ENCODE measurements around the gene DUSP3.

DUSP3 gene

DNA sequence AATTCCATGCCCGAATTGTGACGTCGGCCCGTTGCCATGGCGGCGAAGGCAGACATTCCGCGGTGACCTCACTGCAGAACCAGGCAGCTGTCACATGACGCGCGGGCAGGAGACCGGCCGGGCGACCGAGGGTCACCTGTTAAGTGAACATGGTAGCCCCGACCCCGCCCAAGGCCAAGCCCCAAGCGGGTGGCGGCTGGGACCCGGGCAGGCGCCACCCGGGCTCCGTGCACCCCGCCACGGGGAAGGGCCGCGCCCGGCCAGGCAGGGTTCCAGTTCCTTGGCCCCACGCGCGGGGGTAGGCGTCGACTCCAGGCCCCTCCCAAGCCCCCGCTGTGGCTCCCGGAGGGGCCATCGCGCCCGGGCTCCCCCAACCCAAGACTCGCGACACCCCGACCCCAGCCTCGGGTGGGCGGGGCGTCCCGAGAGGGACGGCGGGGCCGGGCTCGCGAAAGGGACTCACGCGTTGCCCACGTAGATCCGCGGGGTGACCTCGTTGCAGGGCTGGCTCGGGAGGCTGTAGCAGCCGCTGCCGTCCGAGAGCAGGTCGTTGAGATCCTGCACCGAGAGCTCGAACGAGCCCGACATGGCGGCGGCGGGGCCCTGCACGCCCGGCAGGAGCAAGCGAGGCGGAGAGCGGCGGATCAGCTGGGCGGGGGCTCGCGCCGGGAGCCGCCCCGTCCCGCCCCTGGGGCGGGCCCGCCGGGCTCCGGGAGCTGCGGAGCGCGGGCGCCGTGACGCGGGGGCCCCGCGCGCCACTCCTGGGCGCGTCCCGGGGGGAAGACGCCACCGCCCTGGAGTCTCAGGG, at the start of gene DUSP3:
TSS of gene DUSP3 (minus strand) at position 641 of the 808 bp plus-strand sequence. CDS start at position 588, 53 bp downstream.
- peak; percentile 41 to 65 for DNase-seq (ENCODE audit: low read depth in 1 of 2, low spot score in 1 of 2)

DNA sequence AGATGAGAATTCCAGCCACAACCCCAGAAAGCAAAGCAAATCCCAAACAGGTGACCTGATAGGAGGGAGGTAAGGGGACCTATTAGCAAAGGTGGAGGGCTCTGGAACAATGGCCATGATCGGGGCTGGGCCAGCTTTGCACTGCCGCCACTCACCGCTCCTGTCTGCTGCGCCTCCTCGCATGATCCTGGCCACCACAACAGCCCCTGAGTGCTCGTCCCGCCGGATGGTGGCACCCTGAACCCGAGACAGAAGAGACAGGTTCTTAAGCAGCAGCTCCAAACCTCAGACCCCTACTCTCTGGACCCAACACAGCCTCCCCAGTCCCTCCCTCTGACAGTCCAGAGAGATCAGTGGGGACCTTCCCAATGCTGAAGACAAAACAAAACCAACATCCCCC, 48.8 kb upstream of the DUSP3 start:
- DNase-seq (ENCODE audit: low read depth in 1 of 2, low spot score in 1 of 2) = no peak

DNA sequence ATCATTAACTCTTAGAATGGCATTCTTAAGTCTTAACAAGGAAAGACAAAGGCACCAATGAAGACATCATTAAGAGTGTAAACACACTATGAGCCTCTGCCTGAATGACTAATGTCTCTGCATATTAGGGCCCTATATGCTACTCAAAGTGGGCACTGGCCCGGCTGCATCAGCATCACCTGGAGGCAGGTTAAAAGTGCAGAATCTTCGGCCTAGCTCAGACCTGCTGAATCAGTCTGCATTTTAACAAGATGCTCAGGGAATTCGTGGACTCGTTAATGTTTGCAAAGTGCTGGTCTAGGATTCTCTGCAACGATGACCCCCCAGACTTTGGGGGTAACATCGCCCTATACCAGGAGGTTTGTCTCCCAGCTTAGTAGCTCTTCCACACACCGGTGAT, 47.4 kb upstream of the DUSP3 start:
- DNase-seq (ENCODE audit: low read depth in 1 of 2, low spot score in 1 of 2) = no peak

DNA sequence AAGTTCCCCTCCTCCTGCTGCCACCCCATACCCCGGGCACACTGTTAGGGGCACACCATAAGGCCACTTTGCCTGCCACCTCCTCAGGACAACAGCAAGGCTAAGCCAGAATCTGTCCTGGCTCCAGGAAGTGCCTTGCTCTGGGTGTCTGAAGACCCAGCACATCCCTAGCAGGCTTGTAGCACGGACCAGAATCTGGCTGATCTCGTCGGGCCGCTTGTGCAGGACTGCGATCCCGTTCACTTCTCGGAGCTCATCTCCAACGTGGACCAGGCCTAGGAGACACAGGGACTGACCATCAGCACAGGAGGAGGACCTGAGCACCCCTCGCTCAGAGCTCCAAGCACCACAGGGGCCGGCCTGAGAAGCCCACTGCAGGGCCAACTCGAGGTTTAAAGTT, 46.8 kb upstream of the DUSP3 start:
- DNase-seq (ENCODE audit: low read depth in 1 of 2, low spot score in 1 of 2) = no peak

DNA sequence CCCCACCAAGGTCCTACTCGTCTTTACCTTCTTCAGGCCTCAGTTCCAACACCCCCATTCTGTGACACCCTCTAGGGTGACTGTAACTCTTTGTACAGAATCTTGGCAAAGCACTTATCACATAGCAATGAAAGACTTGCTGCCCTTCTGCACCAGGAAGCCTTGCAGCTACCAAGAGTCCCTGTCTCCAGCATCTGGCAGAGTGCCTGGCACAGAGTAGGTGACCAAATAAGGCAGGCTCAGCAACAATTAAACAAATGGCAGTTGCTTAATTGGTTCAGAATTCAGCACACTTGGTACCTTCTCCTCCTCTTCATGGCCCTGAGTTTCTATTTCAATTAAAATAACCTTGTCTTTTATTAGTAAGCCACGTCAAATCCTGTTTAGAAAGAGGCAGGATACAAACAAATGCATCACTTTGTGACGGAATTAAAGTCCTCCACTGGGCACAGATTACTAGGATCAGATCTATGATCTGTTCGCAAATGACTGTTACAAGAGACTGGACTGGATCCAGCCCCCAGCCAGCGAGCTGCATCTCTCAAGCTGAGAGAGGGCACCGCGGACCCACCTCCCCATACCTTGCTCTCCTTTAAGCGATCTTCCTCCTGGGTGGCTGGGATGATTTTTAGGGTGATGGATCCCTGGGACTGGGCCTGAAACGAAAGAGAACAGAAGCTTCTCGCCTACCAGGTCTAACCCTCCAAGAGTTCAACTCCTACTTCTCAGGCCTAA, 44.7 kb upstream of the DUSP3 start:
- no peak for DNase-seq (ENCODE audit: low read depth in 1 of 2, low spot score in 1 of 2)

DNA sequence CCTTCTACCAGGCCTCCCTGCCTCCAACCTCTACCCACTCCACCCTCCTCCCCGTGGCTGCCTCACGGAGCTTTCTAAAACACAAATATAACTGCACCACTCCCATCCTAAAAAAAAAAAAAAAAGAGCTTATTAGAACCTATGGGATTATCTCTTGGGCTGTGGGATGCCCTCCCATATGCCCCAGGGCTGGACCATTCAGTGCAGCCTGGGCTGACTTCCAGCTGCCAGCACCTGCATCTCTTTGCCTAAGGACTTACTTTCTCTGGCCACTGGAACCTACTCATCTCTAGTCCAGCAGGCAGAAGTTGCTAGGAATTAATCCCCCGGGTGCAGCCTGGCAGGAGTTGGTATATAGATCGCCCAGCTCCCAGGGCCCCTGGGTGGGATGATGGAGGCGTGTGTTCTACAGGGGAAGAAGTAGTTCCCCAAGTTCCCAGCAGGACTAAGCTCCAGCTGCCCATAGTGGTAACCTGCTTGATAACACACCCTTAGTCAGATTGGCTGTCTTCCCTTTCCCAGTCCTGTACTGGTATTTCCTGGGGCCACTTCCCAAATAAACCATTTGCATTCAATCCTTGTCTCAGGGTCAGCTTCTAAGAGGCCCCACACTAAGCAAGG, 43.9 kb upstream of the DUSP3 start:
- no peak for DNase-seq (ENCODE audit: low read depth in 1 of 2, low spot score in 1 of 2)

DNA sequence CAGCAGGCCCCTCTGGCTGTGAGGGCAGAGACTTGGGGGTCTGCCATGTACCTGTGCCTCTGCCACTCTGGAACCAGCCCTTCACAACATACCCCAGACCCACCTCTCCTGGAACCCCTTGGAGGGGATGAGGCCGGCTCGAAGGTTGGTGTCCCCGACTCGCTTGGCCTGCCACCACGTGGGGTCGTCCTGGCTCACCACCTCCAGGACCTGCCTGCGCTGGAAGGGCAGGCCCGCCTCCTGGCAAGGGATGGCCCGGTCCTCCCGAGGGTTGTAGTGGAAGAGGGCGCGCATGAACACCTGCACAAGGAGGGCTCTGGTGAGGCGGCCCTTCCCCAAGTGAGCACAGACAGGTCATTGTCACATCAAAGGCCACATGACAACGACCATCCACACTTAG, 42.0 kb upstream of the DUSP3 start:
- no peak for DNase-seq (ENCODE audit: low read depth in 1 of 2, low spot score in 1 of 2)

DNA sequence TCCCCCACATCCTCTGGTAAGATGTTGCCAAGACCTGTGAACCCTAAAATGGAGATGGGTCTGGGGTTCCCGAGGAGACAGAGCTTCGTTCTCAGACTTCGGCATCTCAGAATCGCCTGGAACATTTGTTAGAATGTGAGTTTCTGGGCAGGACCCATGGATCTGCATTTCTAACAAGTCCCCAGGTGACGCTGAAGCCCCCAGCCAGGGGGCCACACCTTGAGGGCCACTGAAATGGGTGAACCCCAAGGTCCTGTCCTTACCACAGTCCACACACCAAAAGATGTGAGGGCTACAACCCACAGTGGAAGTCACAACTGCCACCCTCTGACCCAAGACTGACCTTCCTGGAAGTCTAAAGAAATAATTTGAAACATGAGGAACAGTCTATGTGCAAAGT, 40.2 kb upstream of the DUSP3 start:
- no peak for DNase-seq (ENCODE audit: low read depth in 1 of 2, low spot score in 1 of 2)

DNA sequence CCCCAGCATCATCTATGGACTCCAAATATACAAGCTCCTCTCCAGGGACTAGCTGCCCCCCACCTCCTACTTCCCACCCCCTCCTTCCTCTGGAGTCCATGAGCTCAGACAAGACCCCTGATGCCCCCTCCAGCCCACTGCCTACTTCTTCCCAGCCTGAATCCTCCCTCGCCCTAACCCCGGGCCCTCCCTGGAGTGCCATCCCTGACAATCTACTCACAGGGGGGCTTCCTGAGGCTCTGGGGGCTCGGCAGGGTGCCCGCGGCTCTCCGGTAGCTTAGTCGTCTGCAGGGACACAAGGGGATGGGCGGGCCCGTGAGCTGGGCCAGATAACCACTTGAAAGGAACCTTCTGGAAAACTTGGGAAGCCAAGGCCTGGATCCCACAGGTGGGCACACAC, 39.0 kb upstream of the DUSP3 start:
- no peak for DNase-seq (ENCODE audit: low read depth in 1 of 2, low spot score in 1 of 2)

DNA sequence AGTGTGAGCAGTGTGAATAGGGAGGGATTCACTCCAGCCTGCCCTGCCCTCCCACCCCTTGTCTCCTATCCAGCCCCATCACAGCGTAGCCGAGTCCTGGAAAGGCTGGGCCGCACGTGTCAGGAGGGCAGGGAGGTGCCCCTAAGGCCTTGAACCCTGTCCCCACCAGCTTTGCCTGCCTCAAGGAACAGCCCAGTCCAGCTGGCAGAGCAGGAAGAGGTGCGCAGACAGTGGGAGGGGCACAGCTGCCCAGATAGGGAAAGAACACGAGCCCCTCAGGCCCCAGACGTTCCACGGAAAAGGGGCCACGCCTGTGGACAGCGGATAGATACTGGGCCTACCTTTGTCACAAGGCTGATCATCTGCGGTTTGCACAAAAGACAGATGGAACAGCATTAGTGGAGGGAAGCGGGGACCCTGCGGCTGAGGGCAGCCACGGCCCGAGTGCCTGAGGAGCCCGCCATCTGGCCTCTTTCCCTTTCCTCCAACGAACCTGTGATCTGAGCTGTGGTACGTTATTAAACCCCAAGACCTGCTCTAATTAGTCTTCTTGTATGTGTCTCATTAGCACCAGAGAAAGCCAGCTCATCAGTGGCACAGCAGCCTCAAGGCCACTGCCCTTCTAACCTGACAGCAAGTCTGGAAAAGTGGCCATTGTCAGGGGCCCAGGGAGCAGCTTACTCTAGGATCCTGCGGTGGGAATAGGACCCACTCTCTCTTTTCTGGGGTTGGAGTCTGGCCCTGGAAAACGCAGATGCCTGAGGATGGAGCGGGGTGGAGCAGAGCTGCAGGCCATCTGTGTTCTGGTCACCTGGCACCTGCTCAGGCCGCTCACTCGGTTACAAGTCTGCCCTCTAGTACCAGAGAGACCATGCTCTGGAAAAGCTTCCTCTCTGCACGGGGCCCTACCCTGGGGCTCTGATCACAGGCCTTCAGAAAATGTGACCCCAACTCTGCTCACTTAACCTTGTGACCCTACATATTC, 37.9 kb upstream of the DUSP3 start:
- DNase-seq (ENCODE audit: low read depth in 1 of 2, low spot score in 1 of 2) = no peak

DNA sequence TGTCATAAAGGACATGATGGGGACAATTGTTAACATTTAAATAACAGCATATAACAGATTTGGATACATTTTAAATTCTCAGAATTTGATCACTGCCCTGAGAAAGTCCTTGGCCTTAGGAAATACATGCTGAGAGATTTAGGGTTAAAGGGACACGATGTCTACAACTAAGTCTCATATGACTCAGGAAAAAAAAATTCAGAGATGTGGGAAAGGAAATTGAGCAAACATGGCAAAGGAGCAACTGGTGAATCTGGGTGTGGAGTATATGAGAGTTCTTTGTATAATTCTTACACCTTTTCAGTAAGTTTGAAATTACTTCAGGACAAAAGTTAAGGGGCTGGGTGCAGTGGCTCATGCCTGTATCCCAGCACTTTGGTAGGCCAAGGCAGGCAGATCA, 35.9 kb upstream of the DUSP3 start:
- no peak for DNase-seq (ENCODE audit: low read depth in 1 of 2, low spot score in 1 of 2)

DNA sequence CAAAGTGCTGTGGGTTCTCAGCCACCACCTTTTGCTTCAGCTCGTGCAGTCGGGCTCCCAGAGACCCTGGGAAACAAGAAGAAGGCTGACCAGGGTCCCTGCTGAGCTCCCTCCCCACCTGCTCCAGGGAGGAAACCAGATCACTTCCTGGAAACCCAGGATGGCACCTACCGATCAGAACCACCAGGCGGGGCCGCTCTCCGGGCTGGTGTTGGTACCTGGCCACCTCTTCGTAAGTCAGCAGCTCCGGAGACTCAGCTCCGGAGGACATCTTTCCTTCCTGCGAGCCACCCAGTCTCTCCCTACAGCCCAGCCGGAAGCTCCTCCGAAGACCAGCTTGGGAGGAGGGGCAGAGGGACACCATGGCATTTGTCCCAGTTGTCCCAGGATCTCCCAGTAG, 35.2 kb upstream of the DUSP3 start:
- DNase-seq (ENCODE audit: low read depth in 1 of 2, low spot score in 1 of 2) = no peak

DNA sequence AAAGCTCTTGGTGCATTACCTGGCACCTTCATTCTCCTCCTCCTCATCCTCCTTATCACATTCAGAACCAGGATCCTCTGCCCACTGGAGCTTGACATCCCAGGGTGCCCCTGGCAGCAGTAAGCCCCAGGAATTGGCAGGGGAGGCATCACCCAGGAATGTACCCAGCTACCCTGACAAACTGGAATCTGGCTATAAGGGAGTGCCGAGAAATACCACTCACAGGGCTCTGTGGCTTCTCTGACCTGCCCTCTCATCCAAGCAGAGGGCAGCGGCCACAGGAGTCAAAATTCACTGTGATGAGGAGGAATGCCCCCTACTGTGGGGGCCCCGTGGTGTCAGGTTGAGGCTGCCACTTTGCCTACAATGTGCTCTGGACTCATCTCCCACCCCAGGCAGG, 34.6 kb upstream of the DUSP3 start:
- no peak for DNase-seq (ENCODE audit: low read depth in 1 of 2, low spot score in 1 of 2)

DNA sequence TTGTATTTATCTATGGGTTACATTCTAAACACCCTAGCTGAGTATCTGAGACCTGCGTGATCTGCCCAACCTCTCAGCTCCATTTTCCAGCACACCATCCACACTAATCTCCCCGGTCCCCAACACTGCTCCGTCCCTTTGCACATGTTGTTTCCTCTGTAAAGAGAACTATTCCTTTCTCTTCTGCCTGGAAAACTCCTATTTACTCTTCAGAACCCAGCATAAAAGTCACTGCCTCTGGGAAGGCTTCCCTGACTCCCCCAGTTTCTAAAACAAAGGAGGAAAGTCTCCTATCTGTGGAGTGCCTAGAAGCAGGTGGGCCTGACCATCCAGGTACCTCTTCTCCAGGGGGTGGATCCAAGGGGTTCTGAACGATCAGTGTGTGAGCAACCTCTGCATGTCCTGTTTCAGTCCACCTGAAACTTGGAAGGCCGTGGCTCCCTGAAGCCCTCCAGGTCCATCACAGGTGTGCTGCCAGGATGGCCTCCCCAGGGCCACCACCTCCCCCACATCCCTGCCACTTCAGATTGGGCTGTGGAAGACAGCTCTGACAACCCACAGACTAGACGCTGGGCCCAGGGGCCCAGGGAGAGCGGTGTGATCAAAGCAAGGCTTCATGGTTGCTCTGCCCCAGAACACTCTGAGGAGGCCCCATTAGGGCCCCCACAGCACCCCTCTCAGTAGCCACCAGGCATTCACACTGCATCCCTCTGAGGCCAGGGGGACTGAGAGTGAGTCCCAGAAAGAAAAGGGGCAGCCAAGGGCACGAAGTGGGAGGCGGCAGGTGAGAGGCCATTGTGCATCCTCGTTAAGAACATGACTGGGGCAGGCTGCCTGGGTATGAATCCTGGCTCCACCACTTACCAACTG, 33.9 kb upstream of the DUSP3 start:
- no peak for DNase-seq (ENCODE audit: low read depth in 1 of 2, low spot score in 1 of 2)

DNA sequence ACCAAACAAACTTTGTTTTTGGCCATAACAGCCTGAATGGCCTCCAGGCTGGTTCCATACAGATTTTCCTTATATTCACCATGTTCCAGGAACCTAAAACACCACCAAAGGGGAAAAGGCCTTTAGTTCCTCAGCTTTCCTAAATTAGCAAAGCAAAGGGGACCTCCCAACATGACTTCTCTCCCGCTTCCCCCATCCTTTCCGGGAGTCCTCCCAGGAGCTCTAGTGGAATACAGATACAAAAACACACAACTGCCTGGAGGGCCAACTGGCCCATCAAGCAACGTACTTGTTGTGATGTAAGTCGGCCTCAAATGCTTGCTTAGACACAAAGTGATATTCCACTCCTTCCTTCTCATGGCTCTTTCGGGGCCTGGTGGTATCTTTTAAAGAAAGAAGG, 32.0 kb upstream of the DUSP3 start:
- no peak for DNase-seq (ENCODE audit: low read depth in 1 of 2, low spot score in 1 of 2)

DNA sequence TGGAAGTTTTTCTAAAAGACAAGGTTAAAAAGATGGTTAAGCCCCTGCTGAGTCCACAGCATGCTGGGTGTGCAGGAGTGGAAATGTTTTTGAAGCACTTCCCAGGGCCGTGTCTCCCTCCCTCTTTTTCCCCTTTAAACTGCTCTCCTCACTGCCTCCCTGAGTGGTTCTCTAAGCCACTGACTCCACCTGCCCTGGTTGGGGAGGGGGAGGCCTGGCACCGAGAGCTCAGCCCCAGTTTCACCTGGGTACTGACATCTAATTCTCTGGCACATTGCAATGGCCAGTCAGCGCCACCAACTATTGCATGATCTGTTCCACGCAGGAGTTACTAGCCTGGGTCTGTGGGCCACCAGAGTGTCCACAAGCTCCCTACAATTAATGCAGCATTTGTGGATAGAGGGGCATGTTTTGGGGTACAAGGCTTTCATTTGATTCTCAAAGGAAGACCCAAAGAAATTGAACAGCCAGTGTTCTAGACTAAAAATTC, 31.5 kb upstream of the DUSP3 start:
- DNase-seq (ENCODE audit: low read depth in 1 of 2, low spot score in 1 of 2) = no peak

DNA sequence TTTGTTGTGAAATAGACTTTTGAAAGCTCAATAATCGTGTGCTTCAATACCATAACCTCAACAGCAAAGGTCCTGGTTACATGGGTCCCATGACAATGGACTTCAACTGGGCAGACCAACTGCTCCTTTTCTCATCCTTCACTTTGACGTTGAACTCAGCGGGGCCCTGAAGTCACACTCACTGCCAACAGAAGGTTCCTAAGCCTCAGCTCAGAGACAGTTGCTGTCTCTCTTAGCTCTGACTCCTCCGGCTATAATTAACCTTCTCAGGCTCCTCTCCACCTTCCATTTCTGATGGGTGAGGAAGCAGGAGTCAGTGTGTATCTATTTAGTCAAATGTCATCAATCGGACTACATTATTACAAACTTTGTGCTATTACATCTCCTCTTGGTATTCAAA, 30.3 kb upstream of the DUSP3 start:
- DNase-seq (ENCODE audit: low read depth in 1 of 2, low spot score in 1 of 2) = no peak

DNA sequence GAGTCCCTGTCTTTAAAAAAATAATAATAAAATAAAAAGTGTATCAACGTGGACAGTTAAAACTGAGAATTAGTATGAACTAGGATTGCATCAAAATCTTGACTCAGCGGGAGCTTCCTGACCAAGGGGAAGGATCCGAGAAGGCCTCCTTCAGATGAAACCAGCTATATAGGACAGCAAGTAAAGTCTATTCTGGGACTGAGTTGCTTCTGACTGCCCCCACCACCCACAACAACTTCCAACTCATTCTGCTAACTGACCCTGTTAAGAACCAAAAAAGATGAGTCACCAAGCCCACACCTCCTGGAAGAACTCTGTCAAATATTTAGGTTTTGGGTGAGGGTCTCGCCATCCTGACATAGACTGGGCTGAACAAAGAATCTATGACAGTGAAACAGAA, 29.3 kb upstream of the DUSP3 start:
- no peak for DNase-seq (ENCODE audit: low read depth in 1 of 2, low spot score in 1 of 2)

DNA sequence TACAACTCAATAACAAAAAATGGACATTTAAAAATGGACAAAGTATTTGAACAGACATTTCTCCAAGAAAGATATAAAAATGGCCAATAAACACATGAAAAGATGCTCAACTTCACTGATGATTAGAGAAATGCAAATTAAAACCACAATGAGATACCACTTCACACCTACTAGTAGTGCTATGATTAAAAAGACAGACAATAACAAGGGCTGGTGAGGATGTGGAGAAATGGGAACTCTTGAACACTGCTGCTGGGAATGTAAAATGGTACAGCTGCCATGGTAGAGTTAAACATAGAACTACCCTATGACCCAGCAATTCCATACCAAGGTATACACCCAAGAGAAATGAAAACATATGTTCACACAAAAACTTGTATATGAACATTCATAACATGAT, 26.3 kb upstream of the DUSP3 start:
- no peak for DNase-seq (ENCODE audit: low read depth in 1 of 2, low spot score in 1 of 2)

DNA sequence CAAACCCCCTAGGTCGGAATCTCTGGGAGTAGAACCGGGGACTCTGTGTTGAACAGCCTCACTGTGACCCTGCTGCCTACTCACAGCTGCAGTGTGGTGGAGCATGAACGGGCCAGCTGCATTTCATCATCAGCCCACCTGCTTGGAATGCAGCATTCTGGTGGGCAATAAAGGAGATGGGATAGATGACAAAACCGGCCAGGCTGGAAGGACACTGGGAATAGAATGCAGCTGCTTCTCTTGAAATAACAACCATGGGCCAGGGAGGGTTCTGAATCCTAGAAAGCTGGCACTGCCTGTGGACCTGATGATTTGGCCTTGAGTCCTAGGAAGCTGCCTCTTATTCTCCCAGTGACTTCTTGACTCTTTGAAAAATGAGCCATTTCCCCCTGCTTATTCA, 25.0 kb upstream of the DUSP3 start:
- DNase-seq (ENCODE audit: low read depth in 1 of 2, low spot score in 1 of 2) = no peak

Data from activated T-helper 1 cell treated with anti-CD3 and anti-CD28 coated beads, Interleukin-2, amount 50 U/mL, for 16 hours (primary cell).